Panc1 (cell line): ENCODE measurements around the gene HOXA2. TPM values are rescaled to one million over a fixed set of nuclear protein-coding genes. Genes with fewer than 3 reads are reported as not detected.

Experiments
- ATAC-seq: fragments of 200-7000 bp; cut with Tn5 transposase; 2 replicates; pipeline ENCODE4 v1.9.1; 2020; ENCODE audit warnings: mild to moderate bottlenecking, moderate library complexity
- BruUV-seq: library from RNA; stranded (reverse); fragments of 400-500 nt; replicated peaks from 2 replicates; lab custom pipeline; 2021; lab: Mats Ljungman, UMichigan
- CTCF ChIA-PET: fragments of 300-600 bp; sonication (Branson Sonifier 250); formaldehyde crosslinking; loops from one replicate; lab custom pipeline; 2022; ENCODE audit warnings: antibody characterized with exemption; lab: Charles Lee
- POLR2A ChIA-PET: fragments of 300-600 bp; sonication (Branson Sonifier 250); formaldehyde crosslinking; loops from one replicate; lab custom pipeline; 2022; ENCODE audit warnings: antibody characterized with exemption; lab: Charles Lee
- DNase-seq: peaks from one replicate; pipeline ENCODE4 v3.0.0-alpha.2; 2010; ENCODE audit warnings: low read depth, low spot score
- H3K27ac ChIP-seq: 2 replicates; pipeline ENCODE4 v1.5.1; 2011; ENCODE audit warnings: mild to moderate bottlenecking, low read length, inconsistent platforms
- H3K27me3 ChIP-seq: fragments of 200-500 bp; sonication (Bioruptor generic); 2 replicates; pipeline ENCODE4 v1.6.0; 2014; ENCODE audit warnings: low read length, inconsistent platforms; ENCODE audit not compliant: control insufficient read depth, insufficient read depth
- H3K36me3 ChIP-seq: fragments of 200-500 bp; sonication (Bioruptor generic); 2 replicates; pipeline ENCODE4 v1.5.1; 2014; ENCODE audit warnings: inconsistent platforms, mild to moderate bottlenecking, low read length, moderate library complexity; ENCODE audit not compliant: control insufficient read depth, insufficient read depth
- H3K4me1 ChIP-seq: 2 replicates; pipeline ENCODE4 v1.5.1; 2011; ENCODE audit warnings: inconsistent platforms, mild to moderate bottlenecking, low read length, moderate library complexity; ENCODE audit not compliant: control insufficient read depth, insufficient read depth
- H3K4me3 ChIP-seq, 2 experiments: 2 replicates each; pipeline ENCODE4 v1.5.1; 2011 to 2012; ENCODE audit warnings: low read depth in 2 of 2, low read length in 2 of 2, mild to moderate bottlenecking in 2 of 2, inconsistent platforms in 1 of 2, moderate library complexity in 1 of 2
- H3K9me3 ChIP-seq: fragments of 200-500 bp; sonication (Bioruptor generic); 2 replicates; pipeline ENCODE4 v1.5.1; 2014; ENCODE audit warnings: low read depth, mild to moderate bottlenecking, inconsistent platforms, low read length, moderate library complexity; ENCODE audit not compliant: control insufficient read depth, insufficient read depth
- CTCF ChIP-seq: fragments of 450-650 bp; IDR thresholded peaks from 2 replicates; pipeline ENCODE4 v1.5.1; 2017; ENCODE audit warnings: mild to moderate bottlenecking
- POLR2AphosphoS5 ChIP-seq: IDR thresholded peaks from 2 replicates; pipeline ENCODE4 v1.6.1; 2012; ENCODE audit warnings: mild to moderate bottlenecking, low read depth, low read length, moderate library complexity
- SIN3A ChIP-seq: IDR thresholded peaks from 2 replicates; pipeline ENCODE4 v1.6.1; 2012; ENCODE audit warnings: low read depth, mild to moderate bottlenecking, low read length, moderate library complexity, borderline replicate concordance; ENCODE audit not compliant: insufficient read depth
- TCF7L2 ChIP-seq: IDR thresholded peaks from 2 replicates; pipeline ENCODE4 v1.6.1; 2011; ENCODE audit warnings: mild to moderate bottlenecking, low read depth, low read length, inconsistent platforms
- in situ Hi-C: cut with HindIII; loops from 2 replicates; pipeline ENCODE4 v1.10.0; 2016; ENCODE audit warnings: low sequenced_read_pairs, low pct_unique_long_range_greater_than_20kb
- intact Hi-C: fragments of 100-400 bp; cut with micrococcal nuclease; formaldehyde crosslinking; loops from one replicate; pipeline ENCODE4 v1.10.0; 2022; ENCODE audit not compliant: unreplicated experiment
- total RNA-seq: library from RNA; stranded (reverse); gene quantifications from one replicate; pipeline ENCODE4 v1.2.1, GENCODE V29; 2021; ENCODE audit not compliant: unreplicated experiment
- TF ChIP-seq, protein P1 (sequence below), 2 experiments: IDR thresholded peaks; 2 replicates each; pipeline ENCODE4 v1.6.1; 2011 to 2012; ENCODE audit warnings: low read depth in 2 of 2, control low read depth in 1 of 2, low read length in 1 of 2, mild to moderate bottlenecking in 1 of 2, moderate library complexity in 1 of 2; ENCODE audit not compliant: insufficient read depth in 1 of 2

The HOXA2 gene
- total RNA-seq, 1 experiment from 2014 or later: 2.9 TPM

DNA sequence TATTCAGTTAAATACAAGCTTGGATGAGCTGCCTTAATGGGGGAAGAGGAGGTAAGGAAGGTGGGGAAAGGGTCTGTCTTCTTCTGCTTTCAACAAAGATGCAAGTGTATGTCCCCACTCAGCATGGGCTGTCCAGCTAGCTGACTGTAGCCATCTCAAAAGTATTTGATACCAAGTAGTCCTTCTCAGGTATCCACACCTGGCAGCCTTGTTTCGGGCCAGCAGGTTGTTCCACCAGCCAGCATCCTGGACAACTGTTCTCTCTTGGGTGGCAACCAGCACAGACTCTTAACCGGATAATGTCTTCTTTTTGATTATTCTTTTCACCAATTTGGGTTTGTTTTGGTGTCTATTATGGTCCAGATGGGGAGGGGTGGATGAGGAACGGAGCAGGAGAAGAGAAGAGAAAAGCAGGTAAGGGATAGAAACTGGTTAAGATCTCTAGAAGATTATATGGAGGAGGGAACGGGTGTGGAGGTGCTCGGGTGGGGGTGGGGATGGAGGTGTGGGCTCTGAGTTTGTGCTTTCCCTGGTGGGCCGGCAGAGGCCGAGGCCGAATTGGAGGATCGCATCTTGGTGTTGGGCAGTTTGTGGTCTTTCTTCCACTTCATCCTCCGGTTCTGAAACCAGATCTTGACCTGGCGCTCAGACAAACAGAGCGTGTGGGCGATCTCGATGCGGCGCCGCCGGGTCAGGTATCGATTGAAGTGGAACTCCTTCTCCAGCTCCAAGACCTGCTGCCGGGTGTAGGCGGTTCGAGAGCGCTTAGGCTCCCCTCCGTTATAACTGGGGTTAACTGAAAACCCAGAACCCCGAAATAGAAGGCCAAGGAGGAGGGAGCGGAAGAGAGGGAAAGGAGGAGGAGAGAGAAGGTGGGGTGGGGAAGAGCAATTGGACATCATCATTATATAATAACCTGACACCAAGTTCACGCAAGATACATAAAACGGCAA, 26.6 kb upstream of the HOXA2 start:
- Histone ChIP-seq H3K27me3 (no peaks in the 10 kb centered on the region), H3K4me3 (no peak overlapping the region), H3K36me3 (no peaks in the 10 kb centered on the region), H3K27ac (peak overlapping the region; percentile 99; the same call in 1 of the 2 replicates), H3K4me1 (peaks cover 71% of the 10 kb centered on the region), H3K9me3 (no peaks in the 10 kb centered on the region)
- in situ Hi-C loops: no loop called here
- ATAC-seq: no peak
- TF ChIP-seq, protein P1, sequence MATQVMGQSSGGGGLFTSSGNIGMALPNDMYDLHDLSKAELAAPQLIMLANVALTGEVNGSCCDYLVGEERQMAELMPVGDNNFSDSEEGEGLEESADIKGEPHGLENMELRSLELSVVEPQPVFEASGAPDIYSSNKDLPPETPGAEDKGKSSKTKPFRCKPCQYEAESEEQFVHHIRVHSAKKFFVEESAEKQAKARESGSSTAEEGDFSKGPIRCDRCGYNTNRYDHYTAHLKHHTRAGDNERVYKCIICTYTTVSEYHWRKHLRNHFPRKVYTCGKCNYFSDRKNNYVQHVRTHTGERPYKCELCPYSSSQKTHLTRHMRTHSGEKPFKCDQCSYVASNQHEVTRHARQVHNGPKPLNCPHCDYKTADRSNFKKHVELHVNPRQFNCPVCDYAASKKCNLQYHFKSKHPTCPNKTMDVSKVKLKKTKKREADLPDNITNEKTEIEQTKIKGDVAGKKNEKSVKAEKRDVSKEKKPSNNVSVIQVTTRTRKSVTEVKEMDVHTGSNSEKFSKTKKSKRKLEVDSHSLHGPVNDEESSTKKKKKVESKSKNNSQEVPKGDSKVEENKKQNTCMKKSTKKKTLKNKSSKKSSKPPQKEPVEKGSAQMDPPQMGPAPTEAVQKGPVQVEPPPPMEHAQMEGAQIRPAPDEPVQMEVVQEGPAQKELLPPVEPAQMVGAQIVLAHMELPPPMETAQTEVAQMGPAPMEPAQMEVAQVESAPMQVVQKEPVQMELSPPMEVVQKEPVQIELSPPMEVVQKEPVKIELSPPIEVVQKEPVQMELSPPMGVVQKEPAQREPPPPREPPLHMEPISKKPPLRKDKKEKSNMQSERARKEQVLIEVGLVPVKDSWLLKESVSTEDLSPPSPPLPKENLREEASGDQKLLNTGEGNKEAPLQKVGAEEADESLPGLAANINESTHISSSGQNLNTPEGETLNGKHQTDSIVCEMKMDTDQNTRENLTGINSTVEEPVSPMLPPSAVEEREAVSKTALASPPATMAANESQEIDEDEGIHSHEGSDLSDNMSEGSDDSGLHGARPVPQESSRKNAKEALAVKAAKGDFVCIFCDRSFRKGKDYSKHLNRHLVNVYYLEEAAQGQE (IDR thresholded peaks at IDR 0.05; ENCODE audit: insufficient read depth in 1 of 2, low read depth in 2 of 2, low read length in 1 of 2): no peak
- TF ChIP-seq SIN3A (no peak), CTCF (no peak), POLR2AphosphoS5 (no peak), TCF7L2 (no peak)
- no TSS peak for BruUV-seq
- no peak for DNase-seq
- CTCF ChIA-PET: no interaction called here
- intact Hi-C loops: no loop called here
- POLR2A ChIA-PET: no interaction called here

- ChIA-PET POLR2A (no interaction called here), CTCF (interaction anchor here (0.5 to 0.6 kb wide), 2 partner anchors 14 to 59 kb away, joined by 3 read pairs; no protein-coding TSS in a partner anchor)
- in situ Hi-C loops (no loop called here), intact Hi-C loops (no loop called here)
- TF ChIP-seq, protein P1 (IDR thresholded peaks at IDR 0.05; ENCODE audit: insufficient read depth in 1 of 2, low read depth in 2 of 2, low read length in 1 of 2): no peak
- no peak for TF ChIP-seq CTCF
- TF ChIP-seq TCF7L2: no peak
- TF ChIP-seq POLR2AphosphoS5: no peak
- TF ChIP-seq SIN3A: no peak
- Histone ChIP-seq H3K4me3 (no peak overlapping the region), H3K36me3 (no peaks in the 10 kb centered on the region), H3K9me3 (no peaks in the 10 kb centered on the region), H3K4me1 (peaks cover 70% of the 10 kb centered on the region), H3K27ac (peak overlapping the region; percentile 99), H3K27me3 (no peaks in the 10 kb centered on the region)
- BruUV-seq: no TSS peak
- ATAC-seq (no peak), DNase-seq (no peak)
These were observed 25.6 kb upstream of the HOXA2 start for GRCh38 chr7:27128034-27128433.
